GM12874 (cell line): ENCODE data around the gene ELF1.

Experiments
- TF ChIP-seq, protein P1 (sequence below): IDR thresholded peaks from 2 replicates; pipeline ENCODE4 v1.5.1; 2011; ENCODE audit warnings: low read depth, mild to moderate bottlenecking, control low read depth, low read length, moderate library complexity; ENCODE audit not compliant: insufficient read depth

The ELF1 gene

GRCh38 chr13:41019011-41019487 is at the start of gene ELF1:
ELF1 (minus strand) TSS chr13:41019316; CDS start chr13:40982054, 37,262 bp downstream.
- TF ChIP-seq, protein P1, sequence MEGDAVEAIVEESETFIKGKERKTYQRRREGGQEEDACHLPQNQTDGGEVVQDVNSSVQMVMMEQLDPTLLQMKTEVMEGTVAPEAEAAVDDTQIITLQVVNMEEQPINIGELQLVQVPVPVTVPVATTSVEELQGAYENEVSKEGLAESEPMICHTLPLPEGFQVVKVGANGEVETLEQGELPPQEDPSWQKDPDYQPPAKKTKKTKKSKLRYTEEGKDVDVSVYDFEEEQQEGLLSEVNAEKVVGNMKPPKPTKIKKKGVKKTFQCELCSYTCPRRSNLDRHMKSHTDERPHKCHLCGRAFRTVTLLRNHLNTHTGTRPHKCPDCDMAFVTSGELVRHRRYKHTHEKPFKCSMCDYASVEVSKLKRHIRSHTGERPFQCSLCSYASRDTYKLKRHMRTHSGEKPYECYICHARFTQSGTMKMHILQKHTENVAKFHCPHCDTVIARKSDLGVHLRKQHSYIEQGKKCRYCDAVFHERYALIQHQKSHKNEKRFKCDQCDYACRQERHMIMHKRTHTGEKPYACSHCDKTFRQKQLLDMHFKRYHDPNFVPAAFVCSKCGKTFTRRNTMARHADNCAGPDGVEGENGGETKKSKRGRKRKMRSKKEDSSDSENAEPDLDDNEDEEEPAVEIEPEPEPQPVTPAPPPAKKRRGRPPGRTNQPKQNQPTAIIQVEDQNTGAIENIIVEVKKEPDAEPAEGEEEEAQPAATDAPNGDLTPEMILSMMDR, result no peak

DNA sequence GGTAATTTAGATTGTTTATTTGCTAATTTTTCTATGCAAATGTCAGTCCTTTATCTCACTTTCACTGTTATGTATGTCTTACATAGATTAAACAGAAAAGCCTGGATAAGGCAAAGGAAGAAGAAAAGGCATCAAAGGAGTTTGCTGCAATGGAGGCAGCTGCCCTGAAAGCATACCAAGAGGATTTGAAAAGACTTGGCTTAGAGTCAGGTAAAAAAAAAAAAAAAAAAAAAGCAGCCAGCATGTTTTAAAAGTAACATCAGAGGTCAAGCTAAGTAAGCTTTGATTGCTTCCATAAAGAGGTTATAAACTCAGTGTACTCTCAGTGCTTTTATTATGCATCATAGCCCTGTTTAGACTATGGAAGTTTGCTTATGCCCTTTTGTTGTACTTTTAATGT is 46.0 kb upstream of the ELF1 start:
- TF ChIP-seq, protein P1, result no peak

DNA sequence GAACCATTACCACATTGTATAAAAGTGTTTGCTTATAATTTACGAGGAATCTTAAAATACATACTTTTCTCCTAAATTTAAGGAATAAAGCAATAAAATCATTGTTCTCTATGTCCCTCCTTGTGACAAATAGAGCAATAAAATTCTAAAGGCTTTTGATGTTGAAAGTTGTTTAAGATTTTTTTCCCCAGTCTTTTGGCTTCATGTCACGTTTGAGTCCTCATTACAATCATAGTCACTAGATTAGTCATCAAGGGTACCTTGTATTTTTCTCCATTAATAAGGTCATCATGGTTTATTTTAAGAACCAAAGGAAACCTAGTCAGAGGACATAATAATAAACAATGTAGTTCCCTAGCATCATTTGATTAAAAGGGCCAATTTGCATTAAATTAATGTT is 45.4 kb upstream of the ELF1 start:
- TF ChIP-seq, protein P1, result no peak

DNA sequence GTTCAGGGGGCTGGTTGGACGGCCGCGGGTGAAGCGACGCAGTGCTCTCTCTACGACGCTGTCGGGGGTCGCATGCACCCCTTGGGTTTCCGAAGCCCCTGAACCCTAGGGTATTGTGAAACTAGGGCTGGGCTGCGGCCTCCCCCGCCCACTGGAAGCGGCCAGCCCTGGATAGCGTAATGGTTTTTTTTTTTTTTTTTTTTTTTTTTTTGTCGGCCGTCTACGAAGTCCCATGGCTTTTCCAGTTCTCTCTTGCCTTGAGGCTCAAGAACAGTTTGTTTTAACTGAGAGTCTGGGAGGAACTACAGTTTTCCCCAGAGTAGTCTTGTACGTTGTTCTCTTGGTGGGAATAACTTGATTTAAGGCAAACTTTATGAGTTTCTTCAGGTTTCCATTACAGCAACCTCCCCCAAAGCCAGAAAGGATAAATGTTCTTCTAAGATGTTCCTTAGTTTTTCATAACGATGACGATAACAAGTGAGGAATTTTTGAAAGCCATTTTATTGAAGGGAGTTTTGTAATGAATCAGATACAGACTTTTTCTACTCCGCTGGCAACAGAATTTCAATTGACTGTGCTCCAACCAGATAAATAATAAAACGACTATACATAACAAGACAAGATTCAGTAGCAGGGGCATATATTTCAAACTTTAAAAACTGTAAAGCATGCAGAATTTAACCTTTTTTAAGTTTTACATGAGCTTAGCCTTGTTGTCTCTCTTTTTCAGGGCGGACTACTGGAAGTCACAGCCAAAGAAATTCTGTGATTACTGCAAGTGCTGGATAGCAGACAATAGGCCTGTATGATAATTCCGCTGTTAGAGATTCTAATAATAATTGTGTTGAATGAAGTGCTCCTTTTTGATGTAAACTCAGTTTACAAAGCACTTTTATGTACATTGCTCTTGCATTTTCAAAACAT is 43.1 kb upstream of the ELF1 start:
- TF ChIP-seq, protein P1, result no peak

DNA sequence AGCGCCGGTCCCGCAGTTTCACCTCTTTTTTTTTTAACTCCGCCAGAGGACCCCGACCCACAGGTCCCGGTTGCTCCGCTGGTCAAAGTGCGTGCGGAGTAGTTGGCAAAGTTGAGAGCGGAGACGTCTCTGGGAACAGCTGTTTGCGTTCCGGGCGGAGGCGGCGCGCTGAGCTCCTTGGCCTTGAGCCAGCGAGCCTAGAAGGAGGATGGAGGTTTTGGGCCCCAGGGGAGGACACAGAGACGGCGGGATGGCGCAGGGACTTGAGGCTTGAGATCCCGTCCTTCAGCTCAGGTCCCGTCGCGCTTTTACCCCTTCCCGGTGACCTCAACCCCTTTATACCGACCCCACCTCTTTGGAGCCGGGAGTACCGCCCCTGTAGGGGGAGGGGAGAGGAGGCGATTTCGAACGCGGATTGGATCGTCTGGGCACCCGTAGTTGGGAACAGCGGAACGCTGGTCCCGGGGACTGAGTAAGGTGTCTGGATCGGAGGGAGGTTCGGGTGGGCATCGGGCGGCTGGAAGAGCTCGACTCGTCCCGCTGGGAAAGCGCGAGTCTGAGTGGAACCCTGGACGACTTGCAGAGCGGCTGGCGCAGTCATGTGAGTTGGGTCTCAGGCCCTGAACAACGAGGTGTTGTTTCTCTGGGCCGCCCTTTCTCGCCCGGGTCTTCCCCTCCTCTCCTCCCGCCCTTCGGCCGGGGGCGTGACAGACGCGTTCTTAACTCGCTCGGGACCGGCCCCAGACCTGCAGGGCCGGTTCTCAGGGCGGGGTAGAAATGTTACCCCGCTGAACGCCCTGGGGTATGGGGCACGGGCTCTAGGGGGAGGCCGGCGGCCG is 42.2 kb upstream of the ELF1 start, which contains the start of gene WBP4:
Gene WBP4, plus strand, starts transcription at position 435 of the 839 bp plus-strand sequence. Its CDS starts 165 bp downstream, at position 600.
- TF ChIP-seq, protein P1, result no peak

GRCh38 chr13:41060724-41061074 is 41.6 kb upstream of the ELF1 start:
- TF ChIP-seq, protein P1, result no peak

GRCh38 chr13:41060082-41060723 is 41.1 kb upstream of the ELF1 start:
- TF ChIP-seq, protein P1, result peak; percentile 37
